Neural crest cell (in vitro differentiated cells): ENCODE results near the gene HSPA12A. TPM values are rescaled to one million over a fixed set of nuclear protein-coding genes. Genes with fewer than 3 reads are reported as not detected.

Experiments
- DNase-seq: peaks from one replicate; pipeline ENCODE4 v3.0.0; 2021; ENCODE audit warnings: low read depth, mixed read lengths, low spot score
- H3K27ac Mint-ChIP-seq: one replicate; pipeline ENCODE4 v1.8.0; 2021; ENCODE audit warnings: mild to moderate bottlenecking, mixed read lengths; ENCODE audit not compliant: unreplicated experiment
- H3K27me3 Mint-ChIP-seq: 2 replicates; pipeline ENCODE4 v1.8.0; 2021; ENCODE audit warnings: low read depth, mild to moderate bottlenecking, mixed read lengths
- H3K36me3 Mint-ChIP-seq: 2 replicates; pipeline ENCODE4 v1.8.0; 2021; ENCODE audit warnings: low read depth, mild to moderate bottlenecking, mixed read lengths
- H3K4me1 Mint-ChIP-seq: 2 replicates; pipeline ENCODE4 v1.8.0; 2021; ENCODE audit warnings: mixed read lengths
- H3K4me3 Mint-ChIP-seq: one replicate; pipeline ENCODE4 v1.8.0; 2021; ENCODE audit warnings: mild to moderate bottlenecking, mixed read lengths
- H3K9me3 Mint-ChIP-seq: 2 replicates; pipeline ENCODE4 v1.8.0; 2021; ENCODE audit warnings: mixed read lengths
- CTCF ChIP-seq: fragments of 200-600 bp; sonication (generic); conservative IDR thresholded peaks from 2 replicates; pipeline ENCODE4 v1.5.0; 2021; ENCODE audit warnings: antibody characterized with exemption, mild to moderate bottlenecking
- total RNA-seq: library from RNA; stranded (reverse); gene quantifications from 2 replicates; pipeline ENCODE4 v1.2.1, GENCODE V29; 2021

The HSPA12A gene
- total RNA-seq, 1 donor from 2014 or later, result 7.4 TPM

GRCh38 chr10:116689744-116690143 lies 52.6 kb downstream of the HSPA12A start:
- peaks cover 16% of the 10 kb centered on the region for H3K4me1 Mint-ChIP-seq
- H3K4me3 Mint-ChIP-seq, result no peak overlapping the region
- no peaks in the 10 kb centered on the region for H3K9me3 Mint-ChIP-seq
- no peak for DNase-seq
- H3K36me3 Mint-ChIP-seq, result no peaks in the 10 kb centered on the region
- no peak for TF ChIP-seq CTCF
- H3K27ac Mint-ChIP-seq, result no peak overlapping the region
- no peaks in the 10 kb centered on the region for H3K27me3 Mint-ChIP-seq

- Mint-ChIP-seq H3K4me3 (no peak overlapping the region), H3K9me3 (no peaks in the 10 kb centered on the region), H3K27ac (peak overlapping the region; percentile 88), H3K27me3 (no peaks in the 10 kb centered on the region), H3K4me1 (peaks cover 10% of the 10 kb centered on the region), H3K36me3 (no peaks in the 10 kb centered on the region)
- no peak for TF ChIP-seq CTCF
- no peak for DNase-seq
Measured at GRCh38 chr10:116688741-116689495, 53.4 kb downstream of the HSPA12A start.

- no peak for DNase-seq
- no peaks in the 10 kb centered on the region for H3K9me3 Mint-ChIP-seq
- no peaks in the 10 kb centered on the region for H3K36me3 Mint-ChIP-seq
- peaks cover 10% of the 10 kb centered on the region for H3K4me1 Mint-ChIP-seq
- H3K27me3 Mint-ChIP-seq, result no peaks in the 10 kb centered on the region
- TF ChIP-seq CTCF, result no peak
- H3K4me3 Mint-ChIP-seq, result no peak overlapping the region
- peak overlapping the region; percentile 46 for H3K27ac Mint-ChIP-seq
Measured at GRCh38 chr10:116688241-116688711, 54.1 kb downstream of the HSPA12A start.

- Mint-ChIP-seq H3K27ac (peak overlapping the region; percentile 39), H3K27me3 (no peaks in the 10 kb centered on the region), H3K36me3 (no peaks in the 10 kb centered on the region), H3K4me1 (peaks cover 10% of the 10 kb centered on the region), H3K4me3 (no peak overlapping the region), H3K9me3 (no peaks in the 10 kb centered on the region)
- TF ChIP-seq CTCF, result no peak
- DNase-seq, result no peak
Measured at GRCh38 chr10:116687633-116688032, 54.7 kb downstream of the HSPA12A start.

- no peak overlapping the region for H3K4me3 Mint-ChIP-seq
- TF ChIP-seq CTCF, result no peak
- no peaks in the 10 kb centered on the region for H3K36me3 Mint-ChIP-seq
- no peaks in the 10 kb centered on the region for H3K9me3 Mint-ChIP-seq
- no peak overlapping the region for H3K27ac Mint-ChIP-seq
- DNase-seq, result no peak
- peaks cover 14% of the 10 kb centered on the region for H3K4me1 Mint-ChIP-seq
- H3K27me3 Mint-ChIP-seq, result no peaks in the 10 kb centered on the region
Measured at GRCh38 chr10:116686632-116687031, 55.7 kb downstream of the HSPA12A start.
